ENCODE results near the gene TBC1D4.

DNA sequence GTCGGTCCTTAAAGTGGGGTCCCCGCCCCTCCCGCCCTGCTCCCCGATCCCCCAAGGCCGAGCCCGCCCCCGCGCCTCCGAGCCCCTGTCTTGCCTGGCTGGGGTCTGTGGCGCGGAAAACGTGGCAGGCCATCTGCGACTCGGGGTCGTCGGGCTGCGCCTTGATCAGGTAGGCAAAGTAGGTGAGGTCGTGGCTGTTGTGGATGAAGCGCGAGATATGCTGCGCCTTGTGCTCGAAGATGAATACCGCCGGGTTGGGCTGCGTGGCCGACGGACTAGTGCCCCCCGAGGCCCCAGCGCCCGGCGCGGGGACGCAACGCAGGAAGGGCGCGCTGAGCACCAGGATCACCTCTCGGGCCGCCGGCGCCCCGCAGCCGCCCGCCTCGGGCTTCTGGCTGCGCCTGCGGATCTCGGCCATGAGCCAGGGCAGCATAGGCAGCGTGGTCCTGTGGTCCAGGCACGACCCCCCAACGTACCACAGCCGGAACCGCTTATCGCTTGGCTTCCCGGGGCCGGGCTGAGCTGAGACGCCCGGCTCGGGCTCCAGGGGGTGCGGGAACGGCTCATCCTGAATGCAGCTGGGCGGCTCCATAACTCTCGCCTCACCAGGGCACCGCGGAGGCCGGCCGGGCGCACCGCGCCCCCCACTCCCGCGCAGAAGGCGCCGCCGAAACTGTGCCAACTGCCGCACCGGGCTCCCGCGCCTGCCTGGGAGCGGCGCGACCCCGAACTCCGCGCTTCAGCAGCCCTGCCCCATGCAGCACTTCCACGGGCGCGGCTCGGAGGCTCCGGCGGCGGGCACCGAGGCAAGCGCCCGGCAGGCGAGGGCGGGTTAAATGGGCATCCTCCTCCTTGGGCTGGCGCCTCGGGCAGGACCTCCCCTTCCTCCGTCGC lies 546 bp downstream of the TBC1D4 start:
- no peak for TF ChIP-seq POLR2AphosphoS5 (IDR thresholded peaks at IDR 0.05)
- TF ChIP-seq, protein P1, sequence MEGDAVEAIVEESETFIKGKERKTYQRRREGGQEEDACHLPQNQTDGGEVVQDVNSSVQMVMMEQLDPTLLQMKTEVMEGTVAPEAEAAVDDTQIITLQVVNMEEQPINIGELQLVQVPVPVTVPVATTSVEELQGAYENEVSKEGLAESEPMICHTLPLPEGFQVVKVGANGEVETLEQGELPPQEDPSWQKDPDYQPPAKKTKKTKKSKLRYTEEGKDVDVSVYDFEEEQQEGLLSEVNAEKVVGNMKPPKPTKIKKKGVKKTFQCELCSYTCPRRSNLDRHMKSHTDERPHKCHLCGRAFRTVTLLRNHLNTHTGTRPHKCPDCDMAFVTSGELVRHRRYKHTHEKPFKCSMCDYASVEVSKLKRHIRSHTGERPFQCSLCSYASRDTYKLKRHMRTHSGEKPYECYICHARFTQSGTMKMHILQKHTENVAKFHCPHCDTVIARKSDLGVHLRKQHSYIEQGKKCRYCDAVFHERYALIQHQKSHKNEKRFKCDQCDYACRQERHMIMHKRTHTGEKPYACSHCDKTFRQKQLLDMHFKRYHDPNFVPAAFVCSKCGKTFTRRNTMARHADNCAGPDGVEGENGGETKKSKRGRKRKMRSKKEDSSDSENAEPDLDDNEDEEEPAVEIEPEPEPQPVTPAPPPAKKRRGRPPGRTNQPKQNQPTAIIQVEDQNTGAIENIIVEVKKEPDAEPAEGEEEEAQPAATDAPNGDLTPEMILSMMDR (IDR thresholded peaks at IDR 0.05), result no peak
- TF ChIP-seq POLR2A (IDR thresholded peaks at IDR 0.05), result no peak

All from prostate gland (tissue), 2 donors.